GM12878 (cell line): ENCODE results near the gene KPNA1. TPM values are rescaled to one million over a fixed set of nuclear protein-coding genes. Genes with fewer than 3 reads are reported as not detected.

Source experiments
- BACH1 ChIP-seq: fragments of 450-650 bp; IDR thresholded peaks from 2 replicates; pipeline ENCODE4 v1.6.1; 2017; ENCODE audit warnings: mild to moderate bottlenecking, borderline replicate concordance
- BCLAF1 ChIP-seq: fragments of 450-650 bp; IDR thresholded peaks from 2 replicates; pipeline ENCODE4 v1.6.1; 2017; ENCODE audit warnings: antibody characterized with exemption, mild to moderate bottlenecking, moderate library complexity
- BHLHE40 ChIP-seq, 2 experiments: fragments of 450-650 bp in 1 of 2; IDR thresholded peaks; 2 replicates each; pipeline ENCODE4 v1.6.1; 2011 to 2017; ENCODE audit warnings: low read depth in 2 of 2, borderline replicate concordance in 1 of 2, improper control_type of control experiment in 1 of 2, low read length in 1 of 2, mild to moderate bottlenecking in 1 of 2
- BMI1 ChIP-seq: fragments of 450-650 bp; IDR thresholded peaks from 2 replicates; pipeline ENCODE4 v1.6.1; 2016; ENCODE audit warnings: mild to moderate bottlenecking, moderate library complexity, borderline replicate concordance
- CEBPB ChIP-seq, 2 experiments: fragments of 150-350 bp in 1 of 2; IDR thresholded peaks; 2 replicates each; pipeline ENCODE4 v1.6.1; 2012 to 2014; ENCODE audit warnings: low read depth in 2 of 2, low read length in 2 of 2, borderline replicate concordance in 1 of 2, inconsistent platforms in 1 of 2
- CHD1 ChIP-seq: IDR thresholded peaks from 2 replicates; pipeline ENCODE4 v1.6.1; 2012; ENCODE audit warnings: low read depth, low read length, improper control_type of control experiment
- FOXK2 ChIP-seq: fragments of 450-650 bp; IDR thresholded peaks from 2 replicates; pipeline ENCODE4 v1.6.1; 2017; ENCODE audit warnings: mild to moderate bottlenecking, moderate library complexity
- HDGF ChIP-seq: fragments of 450-650 bp; IDR thresholded peaks from 2 replicates; pipeline ENCODE4 v1.6.1; 2016; ENCODE audit warnings: antibody characterized with exemption
- IKZF2 ChIP-seq, 2 experiments: fragments of 450-650 bp; IDR thresholded peaks; 2 replicates each; pipeline ENCODE4 v1.6.1; 2017; ENCODE audit warnings: mild to moderate bottlenecking in 2 of 2, moderate library complexity in 2 of 2
- IRF3 ChIP-seq: fragments of 450-650 bp; IDR thresholded peaks from 2 replicates; pipeline ENCODE4 v1.6.1; 2014; ENCODE audit warnings: mild to moderate bottlenecking
- KAT2A ChIP-seq: conservative IDR thresholded peaks from 2 replicates; pipeline ENCODE4 v1.6.1; 2011; ENCODE audit warnings: low read depth, low read length; ENCODE audit not compliant: control insufficient read depth
- KLF5 ChIP-seq: fragments of 450-650 bp; IDR thresholded peaks from 2 replicates; pipeline ENCODE4 v1.6.1; 2014; ENCODE audit warnings: mild to moderate bottlenecking; ENCODE audit not compliant: partially characterized antibody
- MEF2A ChIP-seq: IDR thresholded peaks from 2 replicates; pipeline ENCODE4 v1.6.1; 2011; ENCODE audit warnings: low read depth, mild to moderate bottlenecking, low read length, moderate library complexity; ENCODE audit not compliant: insufficient read depth
- MYB ChIP-seq: fragments of 150-350 bp; IDR thresholded peaks from 2 replicates; pipeline ENCODE4 v1.6.1; 2014; ENCODE audit warnings: mild to moderate bottlenecking, low read depth, low read length, borderline replicate concordance
- MYC ChIP-seq: IDR thresholded peaks from 2 replicates; pipeline ENCODE4 v1.6.1; 2011; ENCODE audit warnings: mild to moderate bottlenecking, low read length, moderate library complexity, inconsistent platforms; ENCODE audit not compliant: insufficient read depth, insufficient replicate concordance, insufficient read length, severe bottlenecking
- NBN ChIP-seq: fragments of 450-650 bp; IDR thresholded peaks from 2 replicates; pipeline ENCODE4 v1.6.1; 2016
- NR2C1 ChIP-seq: fragments of 450-650 bp; IDR thresholded peaks from 2 replicates; pipeline ENCODE4 v1.6.1; 2017; ENCODE audit warnings: antibody characterized with exemption, mild to moderate bottlenecking, moderate library complexity
- NR2F1 ChIP-seq: fragments of 450-650 bp; conservative IDR thresholded peaks from 2 replicates; pipeline ENCODE4 v1.6.1; 2017; ENCODE audit warnings: mild to moderate bottlenecking
- PAX5 ChIP-seq: IDR thresholded peaks from 2 replicates; pipeline ENCODE4 v1.6.1; 2011; ENCODE audit warnings: low read depth, low read length, borderline replicate concordance
- PBX3 ChIP-seq: IDR thresholded peaks from 2 replicates; pipeline ENCODE4 v1.6.1; 2011; ENCODE audit warnings: mild to moderate bottlenecking, low read depth, low read length, moderate library complexity; ENCODE audit not compliant: insufficient replicate concordance
- POLR2A ChIP-seq: IDR thresholded peaks from 2 replicates; pipeline ENCODE4 v1.6.1; 2011; ENCODE audit warnings: low read depth, mild to moderate bottlenecking, low read length
- POLR2AphosphoS2 ChIP-seq: IDR thresholded peaks from 2 replicates; pipeline ENCODE4 v1.6.1; 2011; ENCODE audit warnings: low read depth, mild to moderate bottlenecking, low read length, improper control_type of control experiment, moderate library complexity
- RAD51 ChIP-seq: fragments of 450-650 bp; IDR thresholded peaks from 2 replicates; pipeline ENCODE4 v1.6.1; 2016; ENCODE audit warnings: moderate library complexity, mild to moderate bottlenecking, inconsistent platforms
- RBBP5 ChIP-seq: fragments of 200-600 bp; sonication (generic); conservative IDR thresholded peaks from 2 replicates; pipeline ENCODE4 v1.6.1; 2016
- SIX5 ChIP-seq: IDR thresholded peaks from 2 replicates; pipeline ENCODE4 v1.6.1; 2011; ENCODE audit warnings: mild to moderate bottlenecking, low read depth, low read length, moderate library complexity; ENCODE audit not compliant: severe bottlenecking
- SMARCA5 ChIP-seq: fragments of 450-650 bp; IDR thresholded peaks from 2 replicates; pipeline ENCODE4 v1.6.1; 2017; ENCODE audit warnings: mild to moderate bottlenecking
- SREBF1 ChIP-seq: IDR thresholded peaks from 2 replicates; pipeline ENCODE4 v1.6.1; 2012; ENCODE audit warnings: mild to moderate bottlenecking, low read length
- TARDBP ChIP-seq: IDR thresholded peaks from 2 replicates; pipeline ENCODE4 v1.6.1; 2016; ENCODE audit warnings: borderline replicate concordance
- TBL1XR1 ChIP-seq: IDR thresholded peaks from 2 replicates; pipeline ENCODE4 v1.6.1; 2012; ENCODE audit warnings: low read depth, low read length, improper control_type of control experiment
- ZSCAN29 ChIP-seq: fragments of 450-650 bp; IDR thresholded peaks from 2 replicates; pipeline ENCODE4 v1.6.1; 2017; ENCODE audit warnings: mild to moderate bottlenecking, moderate library complexity
- polyA plus RNA-seq, 11 experiments: library from polyadenylated mRNA; depleted of rRNA in 4 of 11; unstranded in 6 of 11; stranded (reverse) in 5 of 11; fragments of >200 nt; fragmentation: Nextera tagmentation in 4 of 11; fragmentation: Illumina TruSeq in 1 of 11; extraction: Ambion mirVana in 4 of 11; extraction: Trizol in 1 of 11; gene quantifications; 1 replicate in 1 of 11; 2 replicates in 10 of 11; pipeline versions ENCODE4 v1.2.1 to v1.2.3, GENCODE V29; 2011 to 2016; ENCODE audit warnings: inconsistent platforms in 2 of 11, missing spikeins in 2 of 11, low read depth in 1 of 11
- total RNA-seq, 4 experiments: library from RNA; depleted of rRNA in 3 of 4; stranded (reverse); fragments of >200 nt in 3 of 4; fragmentation: Illumina TruSeq in 1 of 4; extraction: Trizol in 1 of 4; gene quantifications; 2 replicates each; pipeline versions ENCODE4 v1.2.1 to v1.2.3, GENCODE V29; 2013 to 2021

KPNA1 gene
- total and polyA plus RNA-seq, 10 of the 15 experiments (the other 5 are each of a cell fraction or from before 2014, with no cell fraction given) = 8.5 to 52.7 (median 41.0) TPM

- TF ChIP-seq IRF3 = no peak
- TF ChIP-seq NR2C1 = no peak
- TF ChIP-seq TARDBP = no peak
- TF ChIP-seq SIX5 = no peak
- peak; percentile 52 to 65; a peak in 3 of 4 replicates for TF ChIP-seq BHLHE40 (IDR thresholded peaks at IDR 0.05; ENCODE audit: borderline replicate concordance in 1 of 2, low read depth in 2 of 2, low read length in 1 of 2)
- TF ChIP-seq PAX5 = peak; percentile 32; the same call in 1 of the 2 replicates
- TF ChIP-seq ZSCAN29 = no peak
- no peak; the same call in 1 of the 2 replicates for TF ChIP-seq NR2F1
- peak; percentile 35; the same call in 1 of the 2 replicates for TF ChIP-seq MEF2A
- TF ChIP-seq PBX3 = no peak
- peak; percentile 90; the same call in 1 of the 2 replicates for TF ChIP-seq BACH1
- no peak for TF ChIP-seq KAT2A
- no peak for TF ChIP-seq FOXK2
- no peak for TF ChIP-seq CHD1
- no peak for TF ChIP-seq BMI1
- TF ChIP-seq RAD51 = no peak
- TF ChIP-seq TBL1XR1 = no peak; the same call in 1 of the 2 replicates
- no peak for TF ChIP-seq SMARCA5
- TF ChIP-seq KLF5 = no peak
- TF ChIP-seq CEBPB (IDR thresholded peaks at IDR 0.05; ENCODE audit: borderline replicate concordance in 1 of 2, low read depth in 2 of 2, low read length in 2 of 2) = no peak
- no peak for TF ChIP-seq MYC
- TF ChIP-seq BCLAF1 = no peak
- no peak for TF ChIP-seq RBBP5
- no peak for TF ChIP-seq SREBF1
- no peak for TF ChIP-seq HDGF
- peak; percentile 76 to 86 for TF ChIP-seq IKZF2 (IDR thresholded peaks at IDR 0.05)
- TF ChIP-seq NBN = peak; percentile 73
- TF ChIP-seq POLR2AphosphoS2 = no peak
- no peak for TF ChIP-seq MYB
- no peak for TF ChIP-seq POLR2A
Measured at GRCh38 chr3:122533931-122534334, 19.2 kb upstream of the KPNA1 start (continued).
